PC-3 (cell line): ENCODE data around the gene UMPS.

Experiments used
- CTCF ChIP-seq: fragments of 300-600 bp; sonication (generic); conservative IDR thresholded peaks from 2 replicates; pipeline ENCODE4 v1.5.1; 2017; ENCODE audit warnings: antibody characterized with exemption, low read depth, mild to moderate bottlenecking, low read length
- EZH2phosphoT487 ChIP-seq: fragments of 300-600 bp; sonication (generic); IDR thresholded peaks from 2 replicates; pipeline ENCODE4 v1.6.1; 2018; ENCODE audit warnings: mild to moderate bottlenecking, antibody characterized with exemption, low read length, borderline replicate concordance

- TF ChIP-seq CTCF: no peak
- no peak for TF ChIP-seq EZH2phosphoT487
Observed at GRCh38 chr3:124766113-124767095, 36.2 kb downstream of the UMPS start.
